ENCODE measurements around the gene NEK7. TPM values are rescaled to one million over a fixed set of nuclear protein-coding genes. Genes with fewer than 3 reads are reported as not detected.
A peak's percentile ranks its signal among the peaks of the same experiment; 100 is the strongest.

Gene NEK7
- total RNA-seq, 1 experiment from 2014 or later: 25.2 TPM

DNA sequence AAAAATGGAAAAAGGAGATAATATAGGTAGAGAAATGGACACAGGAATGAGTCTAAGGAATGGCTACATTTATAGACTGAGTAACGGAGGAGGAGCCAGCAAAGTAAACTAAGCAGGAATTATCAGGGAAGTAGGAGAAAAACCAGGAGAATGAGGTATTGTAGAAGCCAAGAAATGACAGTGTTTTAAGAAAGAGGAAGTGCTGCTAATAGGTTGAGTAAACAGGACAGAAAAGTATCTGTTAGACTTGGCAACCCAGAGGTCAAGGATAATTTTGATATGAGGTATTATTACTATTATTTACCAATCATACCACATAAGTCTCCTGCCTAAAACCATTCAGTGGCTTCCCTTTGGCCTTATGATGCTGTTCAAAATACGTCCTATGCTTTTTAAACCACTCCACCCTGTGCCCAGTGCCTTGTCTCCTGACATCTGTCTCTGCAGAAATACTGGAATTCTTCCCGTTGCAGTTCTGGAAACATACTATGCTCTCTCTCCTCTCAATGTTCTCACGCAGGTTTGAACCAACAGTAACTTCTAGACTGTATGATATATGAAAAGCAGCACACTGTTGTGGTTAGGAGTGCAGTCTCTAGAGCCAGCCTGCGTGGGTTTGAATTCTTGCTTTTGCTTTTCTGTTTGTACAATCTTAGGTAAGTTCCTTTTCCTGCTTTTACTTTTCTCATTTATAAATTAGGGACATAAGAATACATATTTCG, 24.6 kb upstream of the NEK7 start:
- no peaks in the 10 kb centered on the region for H4K20me1 ChIP-seq (ENCODE audit: low read length)
- ChIA-PET POLR2A (ENCODE audit: unreplicated experiment) (no interaction called here), CTCF (no interaction called here)
- H3K36me3 ChIP-seq (ENCODE audit: low read depth, low read length): no peaks in the 10 kb centered on the region
- no peaks in the 10 kb centered on the region for H3K79me2 ChIP-seq (ENCODE audit: low read length)
- H3K9me2 ChIP-seq (replicated peaks; ENCODE audit: low read length): no peaks in the 10 kb centered on the region
- H3F3A ChIP-seq (ENCODE audit: low read length, unreplicated experiment): no peaks in the 10 kb centered on the region
- DNase-seq: peak; percentile 22
- no peak overlapping the region for H3K4me3 ChIP-seq (ENCODE audit: low read length)
- TF ChIP-seq EZH2 (IDR thresholded peaks at IDR 0.05; ENCODE audit: low read length, unreplicated experiment): no peak
- no peak for TF ChIP-seq EZH2phosphoT487 (IDR thresholded peaks at IDR 0.05; ENCODE audit: borderline replicate concordance, low read length)
- H2AFZ ChIP-seq (ENCODE audit: low read length): no peak overlapping the region
- no peaks in the 10 kb centered on the region for H3K9me3 ChIP-seq (ENCODE audit: low read length)
- intact Hi-C loops (cut with micrococcal nuclease): loop anchor here (1.0 kb wide), 1 partner anchor 23 kb away; no protein-coding TSS in a partner anchor
- no peak overlapping the region for H3K27ac ChIP-seq (ENCODE audit: low read length)
- no TSS peak for BruUV-seq (replicated peaks)
- no peak overlapping the region for H3K4me2 ChIP-seq (ENCODE audit: low read length)
- no peaks in the 10 kb centered on the region for H3K27me3 ChIP-seq (ENCODE audit: low read length)
- H3K4me1 ChIP-seq (ENCODE audit: insufficient read depth, low read length): peaks cover 6% of the 10 kb centered on the region; the same call in 1 of the 2 replicates
- no peak overlapping the region for H3K9ac ChIP-seq (ENCODE audit: low read length)
- peak; percentile 81 for ATAC-seq

- Histone ChIP-seq H3K27me3 (ENCODE audit: low read length) (no peaks in the 10 kb centered on the region), H3K9me3 (ENCODE audit: low read length) (no peaks in the 10 kb centered on the region), H3K4me1 (ENCODE audit: insufficient read depth, low read length) (peaks cover 6% of the 10 kb centered on the region; the same call in 1 of the 2 replicates), H3K79me2 (ENCODE audit: low read length) (no peaks in the 10 kb centered on the region), H3K27ac (ENCODE audit: low read length) (no peak overlapping the region), H3K9me2 (replicated peaks; ENCODE audit: low read length) (no peaks in the 10 kb centered on the region), H4K20me1 (ENCODE audit: low read length) (no peaks in the 10 kb centered on the region), H3K9ac (ENCODE audit: low read length) (no peak overlapping the region), H3K4me3 (ENCODE audit: low read length) (no peak overlapping the region), H2AFZ (ENCODE audit: low read length) (no peak overlapping the region), H3K4me2 (ENCODE audit: low read length) (no peak overlapping the region), H3K36me3 (ENCODE audit: low read depth, low read length) (no peaks in the 10 kb centered on the region), H3F3A (ENCODE audit: low read length, unreplicated experiment) (no peaks in the 10 kb centered on the region)
- ATAC-seq: no peak
- ChIA-PET POLR2A (ENCODE audit: unreplicated experiment) (no interaction called here), CTCF (no interaction called here)
- no TSS peak for BruUV-seq (replicated peaks)
- no peak for TF ChIP-seq EZH2 (IDR thresholded peaks at IDR 0.05; ENCODE audit: low read length, unreplicated experiment)
- TF ChIP-seq, protein P1, sequence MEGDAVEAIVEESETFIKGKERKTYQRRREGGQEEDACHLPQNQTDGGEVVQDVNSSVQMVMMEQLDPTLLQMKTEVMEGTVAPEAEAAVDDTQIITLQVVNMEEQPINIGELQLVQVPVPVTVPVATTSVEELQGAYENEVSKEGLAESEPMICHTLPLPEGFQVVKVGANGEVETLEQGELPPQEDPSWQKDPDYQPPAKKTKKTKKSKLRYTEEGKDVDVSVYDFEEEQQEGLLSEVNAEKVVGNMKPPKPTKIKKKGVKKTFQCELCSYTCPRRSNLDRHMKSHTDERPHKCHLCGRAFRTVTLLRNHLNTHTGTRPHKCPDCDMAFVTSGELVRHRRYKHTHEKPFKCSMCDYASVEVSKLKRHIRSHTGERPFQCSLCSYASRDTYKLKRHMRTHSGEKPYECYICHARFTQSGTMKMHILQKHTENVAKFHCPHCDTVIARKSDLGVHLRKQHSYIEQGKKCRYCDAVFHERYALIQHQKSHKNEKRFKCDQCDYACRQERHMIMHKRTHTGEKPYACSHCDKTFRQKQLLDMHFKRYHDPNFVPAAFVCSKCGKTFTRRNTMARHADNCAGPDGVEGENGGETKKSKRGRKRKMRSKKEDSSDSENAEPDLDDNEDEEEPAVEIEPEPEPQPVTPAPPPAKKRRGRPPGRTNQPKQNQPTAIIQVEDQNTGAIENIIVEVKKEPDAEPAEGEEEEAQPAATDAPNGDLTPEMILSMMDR (conservative IDR thresholded peaks at IDR 0.05; ENCODE audit: low read depth, low read length): no peak
- TF ChIP-seq EZH2phosphoT487 (IDR thresholded peaks at IDR 0.05; ENCODE audit: borderline replicate concordance, low read length): no peak
- no peak for DNase-seq
- intact Hi-C loops (cut with micrococcal nuclease): no loop called here
These were observed 22.5 kb upstream of the NEK7 start for GRCh38 chr1:198134252-198134651.

DNA sequence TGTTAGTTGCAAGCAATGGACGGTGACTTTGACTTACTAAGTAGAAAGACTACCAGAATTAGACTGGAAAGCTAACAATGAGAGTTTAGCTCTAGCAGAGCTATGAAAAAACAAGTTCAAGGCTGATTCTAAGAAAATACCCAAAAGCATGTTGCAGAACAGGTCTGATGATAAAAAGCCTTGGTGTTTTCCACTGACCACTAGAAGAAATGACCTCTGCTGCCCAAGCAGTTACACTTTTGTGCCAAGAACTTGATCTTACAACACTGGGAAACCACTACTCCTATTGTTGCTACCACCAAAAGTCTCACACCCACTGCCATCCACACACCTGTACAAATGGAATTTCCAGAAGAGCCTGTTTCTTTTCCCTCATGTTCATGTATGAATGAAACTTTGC, 21.4 kb upstream of the NEK7 start:
- TF ChIP-seq, protein P1 (conservative IDR thresholded peaks at IDR 0.05; ENCODE audit: low read depth, low read length): no peak
- TF ChIP-seq EZH2phosphoT487 (IDR thresholded peaks at IDR 0.05; ENCODE audit: borderline replicate concordance, low read length): no peak
- Histone ChIP-seq H3K9ac (ENCODE audit: low read length) (no peak overlapping the region), H3K9me2 (replicated peaks; ENCODE audit: low read length) (no peaks in the 10 kb centered on the region), H3K36me3 (ENCODE audit: low read depth, low read length) (no peaks in the 10 kb centered on the region), H3K79me2 (ENCODE audit: low read length) (no peaks in the 10 kb centered on the region), H3K4me1 (ENCODE audit: insufficient read depth, low read length) (peaks cover 6% of the 10 kb centered on the region; the same call in 1 of the 2 replicates), H3K27ac (ENCODE audit: low read length) (no peak overlapping the region), H3K9me3 (ENCODE audit: low read length) (no peaks in the 10 kb centered on the region), H2AFZ (ENCODE audit: low read length) (no peak overlapping the region), H3K4me2 (ENCODE audit: low read length) (no peak overlapping the region), H3K27me3 (ENCODE audit: low read length) (no peaks in the 10 kb centered on the region), H4K20me1 (ENCODE audit: low read length) (no peaks in the 10 kb centered on the region), H3F3A (ENCODE audit: low read length, unreplicated experiment) (no peaks in the 10 kb centered on the region), H3K4me3 (ENCODE audit: low read length) (no peak overlapping the region)
- POLR2A ChIA-PET (ENCODE audit: unreplicated experiment): interaction anchor here (0.5 kb wide), 1 partner anchor 349 kb away, joined by 8 read pairs; no protein-coding TSS in a partner anchor
- DNase-seq: no peak
- CTCF ChIA-PET: no interaction called here
- no peak for ATAC-seq
- BruUV-seq (replicated peaks): no TSS peak
- intact Hi-C loops (cut with micrococcal nuclease): no loop called here

Measured in PC-3 (cell line).